Transverse colon (tissue), 4 donors: ENCODE results near the gene SLC4A8. TPM values are rescaled to one million over a fixed set of nuclear protein-coding genes. Genes with fewer than 3 reads are reported as not detected.

Experiments used
- DNase-seq: peaks from one replicate; pipeline ENCODE4 v3.0.0-alpha.2; 2019
- H3K27ac ChIP-seq, 4 donors: fragments of 200-600 bp; sonication (generic); 2 replicates each; pipeline ENCODE4 v1.5.1; 2016 to 2018; ENCODE audit warnings: inconsistent platforms in 4 of 4
- H3K27me3 ChIP-seq: fragments of 200-600 bp; sonication (generic); 2 replicates; pipeline ENCODE4 v1.5.1; 2017; ENCODE audit warnings: inconsistent platforms
- H3K36me3 ChIP-seq, 4 donors: fragments of 200-600 bp; sonication (generic); 2 replicates each; pipeline ENCODE4 v1.5.1; 2017 to 2019; ENCODE audit warnings: inconsistent platforms in 4 of 4
- H3K4me1 ChIP-seq, 4 donors: fragments of 200-600 bp; sonication (generic); 2 replicates each; pipeline ENCODE4 v1.5.1; 2017 to 2020; ENCODE audit warnings: inconsistent platforms in 4 of 4
- H3K4me3 ChIP-seq, 4 donors: fragments of 200-600 bp; sonication (generic); 1 replicate in 1 of 4; 2 replicates in 3 of 4; pipeline versions ENCODE4 v1.5.1 to v1.6.1; 2017 to 2019; ENCODE audit warnings: inconsistent platforms in 4 of 4
- H3K9me3 ChIP-seq, 2 donors: fragments of 200-600 bp; sonication (generic); 2 replicates each; pipeline ENCODE4 v1.5.1; 2017 to 2019; ENCODE audit warnings: inconsistent platforms in 2 of 2
- EP300 ChIP-seq: sonication (generic); formaldehyde crosslinking; IDR thresholded peaks from one replicate; pipeline ENCODE4 v1.6.1; 2017; ENCODE audit warnings: antibody characterized with exemption, low read depth
- POLR2A ChIP-seq: fragments of 450-650 bp; IDR thresholded peaks from one replicate; pipeline ENCODE4 v1.6.1; 2016; ENCODE audit warnings: antibody characterized with exemption, mild to moderate bottlenecking, moderate library complexity
- POLR2AphosphoS5 ChIP-seq, 3 donors: sonication (generic); formaldehyde crosslinking; IDR thresholded peaks; one replicate each; pipeline ENCODE4 v1.6.1; 2016; ENCODE audit warnings: antibody characterized with exemption in 3 of 3
- WGBS, 2 donors: methylation state at CpG; one replicate each; pipeline ENCODE4 v1.1.5; 2018; ENCODE audit warnings: low coverage in 1 of 2; 5-methylcytosine and 5-hydroxymethylcytosine counted together
- in situ Hi-C, 4 donors: fragments of 200-750 bp; cut with MboI; loops; one replicate each; pipeline versions ENCODE4 v1.15.0 to v1.15.1; 2017; ENCODE audit warnings: low sequenced_read_pairs in 3 of 4, low pct_ligation_motif_present in 1 of 4, low pct_unique_long_range_greater_than_20kb in 1 of 4
- intact Hi-C: fragments of 100-400 bp; cut with DNase I; formaldehyde crosslinking; loops from one replicate; pipeline ENCODE4 v1.15.1; 2023; ENCODE audit warnings: low total_unique reads
- total RNA-seq, 4 donors: library from RNA; depleted of rRNA; stranded (reverse); fragments of >200 nt; gene quantifications; one replicate each; pipeline ENCODE4 v1.1.0, GENCODE V29; 2016
- TF ChIP-seq, protein P1 (sequence below), 5 experiments: fragments of 200-600 bp in 3 of 5; fragments of 450-650 bp in 2 of 5; sonication (generic) in 3 of 5; IDR thresholded peaks; 1 replicate in 2 of 5; 2 replicates in 3 of 5; pipeline ENCODE4 v1.5.1; 2016 to 2017; ENCODE audit warnings: antibody characterized with exemption in 5 of 5, inconsistent platforms in 3 of 5, mild to moderate bottlenecking in 2 of 5, moderate library complexity in 1 of 5

SLC4A8 gene
- total RNA-seq, 4 donors from 2014 or later, result 0.64 to 2.2 (median 1.1) TPM; not detected in 1

DNA sequence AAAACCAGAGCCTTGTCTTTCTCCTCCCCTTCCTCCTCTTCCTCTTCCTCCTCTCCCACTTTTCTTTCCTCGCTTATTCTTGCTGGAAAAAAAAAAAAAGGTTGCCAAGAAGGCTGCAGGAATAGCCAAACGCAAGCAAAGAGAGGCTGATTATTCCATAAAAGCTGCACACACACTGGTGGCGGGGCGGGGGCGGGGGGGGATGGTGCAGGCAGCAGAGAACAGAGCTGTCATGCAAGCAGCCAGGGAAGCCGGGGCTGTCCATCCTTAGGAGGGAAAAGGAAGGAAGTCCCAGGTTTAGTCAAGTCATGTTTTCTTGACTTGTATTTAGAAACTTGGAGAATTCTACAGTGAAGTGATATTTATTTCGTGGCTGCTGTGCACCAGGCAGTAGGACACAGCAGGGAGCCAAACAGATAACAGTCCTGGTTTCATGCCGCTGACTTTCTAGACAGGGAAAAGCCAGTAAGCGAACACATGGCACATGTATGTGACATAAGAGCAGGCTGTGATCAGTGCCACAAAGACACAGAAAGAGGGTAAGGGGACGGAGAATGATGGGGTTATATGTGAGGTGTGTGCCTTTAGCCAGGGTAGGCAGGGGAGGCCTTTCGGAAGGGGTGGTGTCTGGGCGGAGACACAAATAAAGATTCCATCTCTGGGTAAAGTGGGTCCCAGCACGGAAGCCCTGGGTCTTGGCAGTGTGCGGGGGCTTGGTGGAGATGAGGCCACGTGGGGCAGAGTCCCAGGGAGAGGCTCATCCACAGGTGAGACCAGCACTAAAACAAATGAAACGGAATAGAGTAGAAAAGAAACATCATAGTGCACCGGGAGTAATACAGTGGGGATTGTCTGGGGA, 109.8 kb downstream of the SLC4A8 start:
- H3K36me3 ChIP-seq, result no peaks in the 10 kb centered on the region
- TF ChIP-seq POLR2A, result no peak
- TF ChIP-seq, protein P1, sequence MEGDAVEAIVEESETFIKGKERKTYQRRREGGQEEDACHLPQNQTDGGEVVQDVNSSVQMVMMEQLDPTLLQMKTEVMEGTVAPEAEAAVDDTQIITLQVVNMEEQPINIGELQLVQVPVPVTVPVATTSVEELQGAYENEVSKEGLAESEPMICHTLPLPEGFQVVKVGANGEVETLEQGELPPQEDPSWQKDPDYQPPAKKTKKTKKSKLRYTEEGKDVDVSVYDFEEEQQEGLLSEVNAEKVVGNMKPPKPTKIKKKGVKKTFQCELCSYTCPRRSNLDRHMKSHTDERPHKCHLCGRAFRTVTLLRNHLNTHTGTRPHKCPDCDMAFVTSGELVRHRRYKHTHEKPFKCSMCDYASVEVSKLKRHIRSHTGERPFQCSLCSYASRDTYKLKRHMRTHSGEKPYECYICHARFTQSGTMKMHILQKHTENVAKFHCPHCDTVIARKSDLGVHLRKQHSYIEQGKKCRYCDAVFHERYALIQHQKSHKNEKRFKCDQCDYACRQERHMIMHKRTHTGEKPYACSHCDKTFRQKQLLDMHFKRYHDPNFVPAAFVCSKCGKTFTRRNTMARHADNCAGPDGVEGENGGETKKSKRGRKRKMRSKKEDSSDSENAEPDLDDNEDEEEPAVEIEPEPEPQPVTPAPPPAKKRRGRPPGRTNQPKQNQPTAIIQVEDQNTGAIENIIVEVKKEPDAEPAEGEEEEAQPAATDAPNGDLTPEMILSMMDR (IDR thresholded peaks at IDR 0.05), result no peak
- TF ChIP-seq POLR2AphosphoS5 (IDR thresholded peaks at IDR 0.05), result no peak
- no peak for TF ChIP-seq EP300
- peaks cover 0 to 2% (median 0%) of the 10 kb centered on the region in 4 donors for H3K4me1 ChIP-seq
- H3K9me3 ChIP-seq, result no peaks in the 10 kb centered on the region
- in situ Hi-C loops, result loop anchor here in 1 of 4 donors (25.0 kb wide), 1 partner anchor 278 kb away; a partner anchor contains a TSS
- no peak overlapping the region for H3K4me3 ChIP-seq
- H3K27me3 ChIP-seq, result peaks cover 30% of the 10 kb centered on the region
- intact Hi-C loops, result no loop called here
- no peak overlapping the region for H3K27ac ChIP-seq
- no peak for DNase-seq
- 61 to 63% methylated on average over 7 to 17 of the region's 17 CpGs for WGBS, 2 donors

DNA sequence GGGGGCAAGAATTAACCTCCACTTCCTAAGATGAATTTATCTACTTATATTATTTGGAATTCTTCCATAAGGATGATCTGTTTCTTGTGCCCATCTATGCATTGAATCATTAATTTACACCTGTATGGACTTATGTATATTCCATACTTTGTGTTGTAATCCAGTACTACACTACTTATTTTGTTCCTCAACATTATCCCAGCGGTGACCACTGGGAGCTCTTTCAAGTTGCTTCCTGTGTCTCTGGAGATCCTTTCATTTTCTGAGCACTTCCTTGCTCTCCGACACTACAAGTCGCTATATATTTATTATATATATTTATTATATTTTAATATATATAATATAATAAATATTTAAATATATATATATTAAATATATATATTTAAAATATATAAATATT, 111.5 kb downstream of the SLC4A8 start:
- Histone ChIP-seq H3K4me1 (peaks cover 0 to 2% (median 0%) of the 10 kb centered on the region in 4 donors), H3K9me3 (no peaks in the 10 kb centered on the region), H3K27me3 (peaks cover 30% of the 10 kb centered on the region), H3K27ac (no peak overlapping the region), H3K4me3 (no peak overlapping the region), H3K36me3 (no peaks in the 10 kb centered on the region)
- in situ Hi-C loops (loop anchor here in 1 of 4 donors (25.0 kb wide), 1 partner anchor 276 kb away; a partner anchor contains a TSS), intact Hi-C loops (no loop called here)
- DNase-seq, result no peak
- TF ChIP-seq, protein P1 (IDR thresholded peaks at IDR 0.05), result no peak
- no peak for TF ChIP-seq EP300
- TF ChIP-seq POLR2AphosphoS5 (IDR thresholded peaks at IDR 0.05), result no peak
- no peak for TF ChIP-seq POLR2A
- WGBS, 2 donors, result 70 to 87% methylated on average over 3 of the region's 3 CpGs

DNA sequence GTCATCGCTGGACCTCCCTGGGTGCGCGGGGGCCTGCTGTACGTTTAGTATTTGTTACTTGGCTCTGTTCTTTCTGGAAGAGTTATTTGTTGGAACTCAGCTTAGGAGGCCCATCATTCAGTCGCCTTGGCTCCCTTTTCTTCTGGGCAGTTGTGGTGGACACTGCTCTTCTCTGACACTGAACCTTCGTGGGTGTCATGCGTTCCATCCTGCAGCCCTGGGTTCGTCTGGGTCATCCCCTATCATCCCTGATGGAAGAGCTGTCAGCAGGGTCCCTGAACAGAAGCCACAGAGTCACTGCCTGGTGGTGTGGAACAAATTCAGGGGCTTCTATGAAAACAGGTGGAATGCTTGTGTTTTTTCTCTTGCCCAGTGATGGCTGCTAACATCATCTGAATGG, 113.5 kb downstream of the SLC4A8 start:
- H3K27ac ChIP-seq, result no peak overlapping the region
- H3K4me3 ChIP-seq, result no peak overlapping the region
- H3K9me3 ChIP-seq, result no peaks in the 10 kb centered on the region
- intact Hi-C loops (no loop called here), in situ Hi-C loops (loop anchor here in 1 of 4 donors (25.0 kb wide), 1 partner anchor 274 kb away; a partner anchor contains a TSS)
- H3K36me3 ChIP-seq, result no peaks in the 10 kb centered on the region
- TF ChIP-seq POLR2A (no peak), POLR2AphosphoS5 (IDR thresholded peaks at IDR 0.05) (no peak)
- TF ChIP-seq, protein P1 (IDR thresholded peaks at IDR 0.05), result no peak
- no peaks in the 10 kb centered on the region for H3K4me1 ChIP-seq
- peaks cover 19% of the 10 kb centered on the region for H3K27me3 ChIP-seq
- 91% methylated on average over 8 of the region's 8 CpGs; no CpG with 5 or more reads in 1 of the 2 donors for WGBS, 2 donors
- DNase-seq, result no peak

DNA sequence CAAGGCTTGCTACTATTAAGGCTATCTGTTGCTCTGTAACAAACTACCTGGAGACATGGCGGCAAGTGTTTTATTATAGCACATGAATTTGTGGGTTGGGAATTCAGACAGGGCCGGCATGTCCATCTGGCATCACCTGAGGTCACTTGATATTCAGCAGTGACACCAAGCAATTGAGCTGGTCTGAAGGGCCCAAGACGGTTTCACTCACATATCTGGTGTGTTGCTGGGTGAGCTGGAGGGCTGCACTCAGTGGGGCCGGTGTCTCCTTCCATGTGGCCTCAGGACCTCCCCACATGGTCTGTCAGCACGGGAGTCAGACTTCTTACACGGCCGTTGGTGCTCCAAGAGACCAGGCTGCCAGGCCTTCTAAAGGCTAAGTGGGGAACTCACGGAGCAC, 114.0 kb downstream of the SLC4A8 start:
- intact Hi-C loops (no loop called here), in situ Hi-C loops (loop anchor here in 1 of 4 donors (25.0 kb wide), 1 partner anchor 274 kb away; a partner anchor contains a TSS)
- no peaks in the 10 kb centered on the region for H3K4me1 ChIP-seq
- peaks cover 18% of the 10 kb centered on the region for H3K27me3 ChIP-seq
- no peaks in the 10 kb centered on the region for H3K36me3 ChIP-seq
- no peak overlapping the region for H3K4me3 ChIP-seq
- TF ChIP-seq EP300 (no peak), POLR2A (no peak), POLR2AphosphoS5 (IDR thresholded peaks at IDR 0.05) (no peak)
- TF ChIP-seq, protein P1 (IDR thresholded peaks at IDR 0.05), result no peak
- H3K9me3 ChIP-seq, result no peaks in the 10 kb centered on the region
- no peak overlapping the region for H3K27ac ChIP-seq
- WGBS, 2 donors, result 90% methylated on average over 8 of the region's 8 CpGs; no CpG with 5 or more reads in 1 of the 2 donors
- DNase-seq, result no peak
